ENCODE results near the gene F10. TPM values are rescaled to one million over a fixed set of nuclear protein-coding genes. Genes with fewer than 3 reads are reported as not detected.

F10 gene
- total and polyA plus RNA-seq, 12 donors: 4.4 to 81.8 (median 12.6) TPM

DNA sequence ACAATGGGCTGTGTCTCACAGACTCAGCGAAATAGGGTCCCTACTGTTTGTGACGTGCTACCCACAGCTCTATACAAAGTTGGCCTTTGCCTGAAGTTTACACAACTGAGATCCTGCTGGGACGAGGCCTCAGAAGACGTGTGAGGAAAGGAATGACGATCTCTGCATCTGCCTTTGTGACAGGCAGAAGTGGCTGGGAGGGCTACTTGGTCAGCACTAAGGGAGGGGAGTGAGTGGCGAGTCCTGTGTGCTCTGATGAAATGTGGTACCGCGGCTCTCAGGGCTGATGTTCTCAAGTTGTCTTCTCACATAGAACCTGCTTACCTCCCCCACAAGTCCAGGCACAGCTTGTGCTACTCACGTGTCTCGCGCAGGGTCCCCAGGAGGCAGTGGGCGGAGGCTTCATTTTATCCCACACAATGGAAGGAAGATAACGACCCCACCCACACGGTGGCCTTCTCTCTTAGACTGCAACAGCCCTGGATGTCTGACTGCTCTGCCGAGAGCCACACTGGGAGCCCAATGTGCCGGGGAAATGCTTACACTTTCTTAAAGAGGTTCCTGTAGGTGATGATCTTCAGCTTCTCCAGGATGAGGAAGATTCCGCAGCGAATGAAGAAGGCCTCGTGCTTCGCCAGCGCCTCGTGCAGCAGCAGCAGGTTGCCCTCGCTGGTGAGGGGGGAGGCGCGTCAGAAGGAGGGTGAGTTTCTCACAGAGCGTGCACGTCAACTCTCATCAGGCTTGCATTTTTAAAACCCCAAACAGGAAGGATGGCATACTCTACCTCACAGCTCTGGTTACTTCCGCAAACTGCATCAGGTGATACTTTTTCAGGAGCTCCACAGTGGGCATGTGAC, 57.0 kb downstream of the F10 start:
- Histone ChIP-seq H3K4me3 (no peak overlapping the region), H3K27ac (no peak overlapping the region), H3K9me3 (replicated peaks in 1 of 3) (no peaks in the 10 kb centered on the region), H3K36me3 (replicated peaks in 1 of 2) (peaks cover 0 to 79% of the 10 kb centered on the region in 2 donors), H3K4me1 (replicated peaks in 1 of 2) (no peaks in the 10 kb centered on the region), H3K27me3 (no peaks in the 10 kb centered on the region)
- 90 to 94% (median 92%) methylated on average over 25 to 28 of the region's 28 CpGs for WGBS, 4 donors
- intact Hi-C loops (cut with DNase I): no loop called here
- no peak for DNase-seq
- TF ChIP-seq, protein P1, sequence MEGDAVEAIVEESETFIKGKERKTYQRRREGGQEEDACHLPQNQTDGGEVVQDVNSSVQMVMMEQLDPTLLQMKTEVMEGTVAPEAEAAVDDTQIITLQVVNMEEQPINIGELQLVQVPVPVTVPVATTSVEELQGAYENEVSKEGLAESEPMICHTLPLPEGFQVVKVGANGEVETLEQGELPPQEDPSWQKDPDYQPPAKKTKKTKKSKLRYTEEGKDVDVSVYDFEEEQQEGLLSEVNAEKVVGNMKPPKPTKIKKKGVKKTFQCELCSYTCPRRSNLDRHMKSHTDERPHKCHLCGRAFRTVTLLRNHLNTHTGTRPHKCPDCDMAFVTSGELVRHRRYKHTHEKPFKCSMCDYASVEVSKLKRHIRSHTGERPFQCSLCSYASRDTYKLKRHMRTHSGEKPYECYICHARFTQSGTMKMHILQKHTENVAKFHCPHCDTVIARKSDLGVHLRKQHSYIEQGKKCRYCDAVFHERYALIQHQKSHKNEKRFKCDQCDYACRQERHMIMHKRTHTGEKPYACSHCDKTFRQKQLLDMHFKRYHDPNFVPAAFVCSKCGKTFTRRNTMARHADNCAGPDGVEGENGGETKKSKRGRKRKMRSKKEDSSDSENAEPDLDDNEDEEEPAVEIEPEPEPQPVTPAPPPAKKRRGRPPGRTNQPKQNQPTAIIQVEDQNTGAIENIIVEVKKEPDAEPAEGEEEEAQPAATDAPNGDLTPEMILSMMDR (IDR thresholded peaks at IDR 0.05): no peak

DNA sequence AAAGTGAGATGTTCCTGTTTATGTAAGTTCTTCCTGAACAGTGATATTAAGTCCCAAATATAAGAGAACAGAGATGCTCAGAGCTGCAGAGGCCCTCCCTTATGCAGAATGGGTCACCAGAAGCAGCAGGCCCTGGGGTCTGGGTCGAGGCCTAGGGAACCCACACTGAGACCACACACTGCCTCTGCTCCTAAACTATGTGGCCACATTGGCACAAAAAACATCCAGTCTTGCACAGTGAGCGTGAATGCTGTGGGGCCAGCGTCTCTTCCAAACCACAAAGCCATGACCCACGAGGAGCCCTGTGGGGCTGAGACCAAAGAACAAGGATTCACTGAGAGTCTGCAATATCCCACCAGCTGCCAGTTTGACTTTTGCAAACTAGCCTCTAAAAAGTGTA, 59.4 kb downstream of the F10 start:
- Histone ChIP-seq H3K9me3 (replicated peaks in 1 of 3) (no peaks in the 10 kb centered on the region), H3K27me3 (no peaks in the 10 kb centered on the region), H3K27ac (no peak overlapping the region), H3K36me3 (replicated peaks in 1 of 2) (peaks cover 0 to 61% of the 10 kb centered on the region in 2 donors), H3K4me3 (no peak overlapping the region), H3K4me1 (replicated peaks in 1 of 2) (peaks cover 5 to 6% of the 10 kb centered on the region in 2 donors)
- TF ChIP-seq, protein P1 (IDR thresholded peaks at IDR 0.05): no peak
- no peak for TF ChIP-seq POLR2A (IDR thresholded peaks at IDR 0.05)
- DNase-seq: no peak
- intact Hi-C loops (cut with DNase I): no loop called here
- WGBS, 4 donors: 91 to 97% (median 96%) methylated on average over 4 of the region's 4 CpGs

DNA sequence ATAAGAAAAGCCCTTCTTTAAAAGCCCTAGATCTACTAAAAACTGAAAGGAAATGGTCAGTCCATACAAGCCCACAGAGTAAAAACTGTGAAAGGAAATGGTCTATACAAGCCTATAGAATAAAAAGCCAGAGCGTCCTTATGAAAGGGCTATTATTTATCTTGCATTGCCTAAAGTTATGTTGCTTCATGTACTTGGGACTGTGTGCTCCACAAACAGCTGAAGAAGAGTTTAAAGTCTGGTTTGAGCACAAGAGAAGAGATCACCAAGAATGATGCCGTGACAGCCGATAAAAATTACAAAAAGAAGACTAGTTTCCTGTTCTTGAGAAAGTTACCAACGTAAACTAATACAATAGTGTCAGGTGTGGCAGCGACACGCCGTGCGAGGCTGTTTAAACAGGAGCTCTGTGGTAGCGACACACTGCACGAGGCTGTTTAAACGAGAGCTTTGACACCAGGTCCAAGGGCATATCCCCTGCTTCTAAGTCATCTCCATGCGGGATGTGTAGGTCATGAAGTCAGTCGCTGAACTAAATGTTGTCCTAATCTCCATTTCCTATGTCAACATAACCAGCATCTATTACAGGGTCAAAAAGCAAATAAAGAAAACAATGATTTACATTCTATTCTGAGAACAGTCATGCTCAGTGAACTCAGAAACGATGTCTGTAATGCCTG, 61.0 kb downstream of the F10 start:
- Histone ChIP-seq H3K4me3 (no peak overlapping the region), H3K36me3 (replicated peaks in 1 of 2) (peaks cover 0 to 54% of the 10 kb centered on the region in 2 donors)
- WGBS, 4 donors: 84 to 92% (median 89%) methylated on average over 14 of the region's 14 CpGs

More for the DNA sequence above, 61.0 kb downstream of the F10 start:
- no peaks in the 10 kb centered on the region for H3K9me3 ChIP-seq (replicated peaks in 1 of 3)
- TF ChIP-seq, protein P1 (IDR thresholded peaks at IDR 0.05): no peak
- no peak for TF ChIP-seq POLR2A (IDR thresholded peaks at IDR 0.05)
- peaks cover 6 to 13% of the 10 kb centered on the region in 2 donors for H3K4me1 ChIP-seq (replicated peaks in 1 of 2)
- no peak for DNase-seq
- no peaks in the 10 kb centered on the region for H3K27me3 ChIP-seq
- H3K27ac ChIP-seq: no peak overlapping the region
- intact Hi-C loops (cut with DNase I): no loop called here
